Thyroid gland (tissue), 4 donors: ENCODE data around the gene ZG16B.

ENCODE experiments used
- POLR2A ChIP-seq, 2 donors: fragments of 450-650 bp; IDR thresholded peaks; one replicate each; pipeline ENCODE4 v1.6.1; 2017; ENCODE audit warnings: antibody characterized with exemption in 2 of 2, mild to moderate bottlenecking in 2 of 2, moderate library complexity in 1 of 2
- TF ChIP-seq, protein P1 (sequence below), 6 experiments: fragments of 200-600 bp in 3 of 6; fragments of 450-650 bp in 3 of 6; sonication (generic) in 3 of 6; IDR thresholded peaks; one replicate each; pipeline ENCODE4 v1.5.1; 2016 to 2019; ENCODE audit warnings: antibody characterized with exemption in 6 of 6, mild to moderate bottlenecking in 2 of 6, inconsistent platforms in 1 of 6, moderate library complexity in 1 of 6

DNA sequence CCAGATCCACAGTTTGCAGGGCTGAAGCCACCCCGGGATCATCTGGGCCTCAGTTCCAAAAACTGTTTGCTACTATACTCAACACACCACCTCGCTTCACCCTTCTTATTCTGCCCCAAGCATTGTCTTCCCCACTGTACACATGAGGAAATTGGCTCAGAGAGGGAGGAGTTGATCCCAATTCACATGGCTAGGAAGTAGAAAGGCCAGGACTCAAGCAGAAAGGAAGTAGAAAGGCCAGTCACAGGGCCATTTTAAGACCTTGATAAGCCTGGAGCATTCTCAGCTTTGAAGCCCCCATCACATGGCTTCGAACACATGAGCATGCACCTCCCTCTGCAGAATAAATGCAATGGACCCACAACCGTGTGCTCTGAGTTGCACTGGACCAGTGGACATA, 35.5 kb downstream of the ZG16B start:
- TF ChIP-seq, protein P1, sequence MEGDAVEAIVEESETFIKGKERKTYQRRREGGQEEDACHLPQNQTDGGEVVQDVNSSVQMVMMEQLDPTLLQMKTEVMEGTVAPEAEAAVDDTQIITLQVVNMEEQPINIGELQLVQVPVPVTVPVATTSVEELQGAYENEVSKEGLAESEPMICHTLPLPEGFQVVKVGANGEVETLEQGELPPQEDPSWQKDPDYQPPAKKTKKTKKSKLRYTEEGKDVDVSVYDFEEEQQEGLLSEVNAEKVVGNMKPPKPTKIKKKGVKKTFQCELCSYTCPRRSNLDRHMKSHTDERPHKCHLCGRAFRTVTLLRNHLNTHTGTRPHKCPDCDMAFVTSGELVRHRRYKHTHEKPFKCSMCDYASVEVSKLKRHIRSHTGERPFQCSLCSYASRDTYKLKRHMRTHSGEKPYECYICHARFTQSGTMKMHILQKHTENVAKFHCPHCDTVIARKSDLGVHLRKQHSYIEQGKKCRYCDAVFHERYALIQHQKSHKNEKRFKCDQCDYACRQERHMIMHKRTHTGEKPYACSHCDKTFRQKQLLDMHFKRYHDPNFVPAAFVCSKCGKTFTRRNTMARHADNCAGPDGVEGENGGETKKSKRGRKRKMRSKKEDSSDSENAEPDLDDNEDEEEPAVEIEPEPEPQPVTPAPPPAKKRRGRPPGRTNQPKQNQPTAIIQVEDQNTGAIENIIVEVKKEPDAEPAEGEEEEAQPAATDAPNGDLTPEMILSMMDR (IDR thresholded peaks at IDR 0.05): no peak
- no peak for TF ChIP-seq POLR2A (IDR thresholded peaks at IDR 0.05)
